ENCODE measurements around the gene TROAP.

Gene TROAP

GRCh38 chr12:49349266-49349665 is 26.2 kb downstream of the TROAP start:
- CTCF ChIA-PET, result interaction anchor here (1.0 to 4.5 kb wide), 2 partner anchors 9 to 18 kb away, joined by 5 to 43 read pairs; no protein-coding TSS in a partner anchor
- TF ChIP-seq CTBP1 (IDR thresholded peaks at IDR 0.05; ENCODE audit: borderline replicate concordance) (no peak), NFRKB (IDR thresholded peaks at IDR 0.05) (no peak), ELF4 (IDR thresholded peaks at IDR 0.05) (no peak), FOXA1 (IDR thresholded peaks at IDR 0.05) (no peak), HDGF (IDR thresholded peaks at IDR 0.05; ENCODE audit: borderline replicate concordance) (no peak), SUZ12 (IDR thresholded peaks at IDR 0.05) (no peak), TARDBP (IDR thresholded peaks at IDR 0.05) (no peak), BHLHE40 (IDR thresholded peaks at IDR 0.05; ENCODE audit: borderline replicate concordance) (no peak), FOXK2 (IDR thresholded peaks at IDR 0.05) (no peak), ARNT (IDR thresholded peaks at IDR 0.05) (no peak), FOXM1 (IDR thresholded peaks at IDR 0.05; ENCODE audit: borderline replicate concordance) (no peak), PKNOX1 (IDR thresholded peaks at IDR 0.05) (no peak), ZNF384 (IDR thresholded peaks at IDR 0.05) (no peak), L3MBTL2 (conservative IDR thresholded peaks at IDR 0.05) (no peak), LEF1 (IDR thresholded peaks at IDR 0.05; ENCODE audit: borderline replicate concordance) (no peak), SP1 (IDR thresholded peaks at IDR 0.05) (no peak)
- DNase-seq (ENCODE audit: extremely low spot score), result no peak
- POLR2A ChIA-PET, result interaction anchor here (4.0 kb wide), 1 partner anchor 26 kb away, joined by 30 read pairs; the partner anchor contains the start of gene TROAP

GRCh38 chr12:49352351-49352750 is 29.3 kb downstream of the TROAP start:
- ChIA-PET CTCF (interaction anchor here (0.7 to 2.2 kb wide), 4 partner anchors 10 to 228 kb away, joined by 3 to 15 read pairs (median 4); partner anchors contain the start of gene C1QL4), POLR2A (interaction anchor here (0.8 to 1.5 kb wide), 2 partner anchors 10 to 14 kb away, joined by 3 to 7 read pairs; no protein-coding TSS in a partner anchor)
- TF ChIP-seq TARDBP (IDR thresholded peaks at IDR 0.05), result no peak
- TF ChIP-seq FOXK2 (IDR thresholded peaks at IDR 0.05), result no peak
- TF ChIP-seq SP1 (IDR thresholded peaks at IDR 0.05), result no peak
- DNase-seq (ENCODE audit: extremely low spot score), result no peak

- POLR2A ChIA-PET, result no interaction called here
- CTCF ChIA-PET, result interaction anchor here (0.6 to 4.4 kb wide), 2 partner anchors 8 to 25 kb away, joined by 3 to 38 read pairs; no protein-coding TSS in a partner anchor
Measured at GRCh38 chr12:49355913-49356312, 32.9 kb downstream of the TROAP start.

GRCh38 chr12:49357103-49357678 is 34.1 kb downstream of the TROAP start:
- POLR2A ChIA-PET, result interaction anchor here (0.6 to 2.1 kb wide), 2 partner anchors 10 to 34 kb away, joined by 3 to 20 read pairs; partner anchors contain the start of genes SPATS2 and TROAP
- DNase-seq (ENCODE audit: extremely low spot score), result no peak
- TF ChIP-seq TARDBP (IDR thresholded peaks at IDR 0.05) (no peak), BHLHE40 (IDR thresholded peaks at IDR 0.05; ENCODE audit: borderline replicate concordance) (no peak), SP1 (IDR thresholded peaks at IDR 0.05) (no peak), ARNT (IDR thresholded peaks at IDR 0.05) (no peak), ZNF384 (IDR thresholded peaks at IDR 0.05) (no peak), PKNOX1 (IDR thresholded peaks at IDR 0.05) (no peak), CTBP1 (IDR thresholded peaks at IDR 0.05; ENCODE audit: borderline replicate concordance) (no peak), HDGF (IDR thresholded peaks at IDR 0.05; ENCODE audit: borderline replicate concordance) (no peak), FOXA1 (IDR thresholded peaks at IDR 0.05) (no peak)
- CTCF ChIA-PET, result interaction anchor here (0.7 to 4.4 kb wide), 14 partner anchors 10 to 269 kb away, joined by 3 to 88 read pairs (median 6); partner anchors contain the start of genes C1QL4, DNAJC22, PRPH and SPATS2

More at GRCh38 chr12:49355913-49356312, 32.9 kb downstream of the TROAP start:
- TF ChIP-seq NFRKB (IDR thresholded peaks at IDR 0.05) (no peak), PKNOX1 (IDR thresholded peaks at IDR 0.05) (no peak), SP1 (IDR thresholded peaks at IDR 0.05) (no peak), BHLHE40 (IDR thresholded peaks at IDR 0.05; ENCODE audit: borderline replicate concordance) (no peak), FOXK2 (IDR thresholded peaks at IDR 0.05) (no peak), SUZ12 (IDR thresholded peaks at IDR 0.05) (no peak), CTBP1 (IDR thresholded peaks at IDR 0.05; ENCODE audit: borderline replicate concordance) (no peak), TARDBP (IDR thresholded peaks at IDR 0.05) (no peak), LEF1 (IDR thresholded peaks at IDR 0.05; ENCODE audit: borderline replicate concordance) (no peak), FOXM1 (IDR thresholded peaks at IDR 0.05; ENCODE audit: borderline replicate concordance) (no peak), L3MBTL2 (conservative IDR thresholded peaks at IDR 0.05) (no peak), FOXA1 (IDR thresholded peaks at IDR 0.05) (no peak), HDGF (IDR thresholded peaks at IDR 0.05; ENCODE audit: borderline replicate concordance) (no peak), ARNT (IDR thresholded peaks at IDR 0.05) (no peak)
- DNase-seq (ENCODE audit: extremely low spot score), result no peak

- ChIA-PET POLR2A (interaction anchor here (1.2 to 2.1 kb wide), 2 partner anchors 8 to 11 kb away, joined by 6 to 20 read pairs; partner anchors contain the start of gene SPATS2), CTCF (interaction anchor here (0.6 to 4.4 kb wide), 32 partner anchors 8 to 711 kb away, joined by 3 to 88 read pairs (median 4); partner anchors contain the start of genes DNAJC22, PRPH, SPATS2 and TROAP)
- TF ChIP-seq LEF1 (IDR thresholded peaks at IDR 0.05; ENCODE audit: borderline replicate concordance) (no peak), TARDBP (IDR thresholded peaks at IDR 0.05) (no peak), SP1 (IDR thresholded peaks at IDR 0.05) (no peak), PKNOX1 (IDR thresholded peaks at IDR 0.05) (0 out of 2 replicates have a peak, but pooled peaks have one; percentile 18), SUZ12 (IDR thresholded peaks at IDR 0.05) (no peak), ZNF384 (IDR thresholded peaks at IDR 0.05) (peak; percentile 95), FOXA1 (IDR thresholded peaks at IDR 0.05) (no peak)
- DNase-seq (ENCODE audit: extremely low spot score), result peak; percentile 75
Measured at GRCh38 chr12:49358483-49359141, 35.6 kb downstream of the TROAP start.
